ENCODE results near the gene E2F2.

DNA sequence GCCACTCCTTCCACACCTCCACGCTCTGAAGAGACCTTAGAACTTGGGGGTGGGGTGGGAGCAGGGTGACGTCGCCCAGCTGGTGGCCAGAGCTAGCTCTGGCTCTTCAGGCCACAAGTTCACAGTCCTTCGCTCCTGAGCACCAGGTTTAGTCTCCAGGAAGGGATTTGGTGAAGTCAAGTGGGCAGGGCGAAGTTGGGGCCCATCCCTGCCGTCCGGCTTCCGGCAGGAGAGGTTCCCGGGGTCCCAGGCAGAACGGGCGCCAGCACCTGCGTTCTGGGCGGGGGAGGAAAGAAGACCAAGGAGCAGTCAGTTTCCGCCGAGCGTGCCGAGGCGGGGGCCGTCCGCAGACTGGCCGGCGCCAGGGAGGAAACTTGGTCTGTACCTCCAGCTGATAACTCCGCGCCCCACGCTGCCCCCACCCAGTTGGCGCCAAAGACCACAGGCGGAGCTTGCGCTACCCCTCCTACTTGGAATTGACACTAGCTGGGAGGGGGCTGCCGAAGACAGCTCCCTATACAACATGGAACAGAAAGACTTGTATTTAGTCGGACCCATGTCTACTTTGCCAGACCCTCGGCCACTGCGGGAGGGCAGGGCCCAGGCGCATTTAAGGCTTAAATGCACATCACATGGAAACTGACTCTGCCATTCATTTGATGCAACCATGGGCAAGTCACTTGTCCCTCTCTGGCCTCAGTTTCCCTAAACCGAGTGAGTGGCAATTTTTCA lies 27.3 kb upstream of the E2F2 start:
- TF ChIP-seq, protein P1, sequence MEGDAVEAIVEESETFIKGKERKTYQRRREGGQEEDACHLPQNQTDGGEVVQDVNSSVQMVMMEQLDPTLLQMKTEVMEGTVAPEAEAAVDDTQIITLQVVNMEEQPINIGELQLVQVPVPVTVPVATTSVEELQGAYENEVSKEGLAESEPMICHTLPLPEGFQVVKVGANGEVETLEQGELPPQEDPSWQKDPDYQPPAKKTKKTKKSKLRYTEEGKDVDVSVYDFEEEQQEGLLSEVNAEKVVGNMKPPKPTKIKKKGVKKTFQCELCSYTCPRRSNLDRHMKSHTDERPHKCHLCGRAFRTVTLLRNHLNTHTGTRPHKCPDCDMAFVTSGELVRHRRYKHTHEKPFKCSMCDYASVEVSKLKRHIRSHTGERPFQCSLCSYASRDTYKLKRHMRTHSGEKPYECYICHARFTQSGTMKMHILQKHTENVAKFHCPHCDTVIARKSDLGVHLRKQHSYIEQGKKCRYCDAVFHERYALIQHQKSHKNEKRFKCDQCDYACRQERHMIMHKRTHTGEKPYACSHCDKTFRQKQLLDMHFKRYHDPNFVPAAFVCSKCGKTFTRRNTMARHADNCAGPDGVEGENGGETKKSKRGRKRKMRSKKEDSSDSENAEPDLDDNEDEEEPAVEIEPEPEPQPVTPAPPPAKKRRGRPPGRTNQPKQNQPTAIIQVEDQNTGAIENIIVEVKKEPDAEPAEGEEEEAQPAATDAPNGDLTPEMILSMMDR (IDR thresholded peaks at IDR 0.05): no peak
- TF ChIP-seq POLR2A (IDR thresholded peaks at IDR 0.05): peak; percentile 30 to 80

All from thyroid gland (tissue), 4 donors.